Placental epithelial cell (primary cell): ENCODE data around the gene AQP7. TPM values are rescaled to one million over a fixed set of nuclear protein-coding genes. Genes with fewer than 3 reads are reported as not detected.

Experiments
- small RNA-seq: library from RNA; depleted of rRNA; stranded (forward); fragments of <200 nt; gene quantifications from one replicate; pipeline ENCODE3, GENCODE V24; 2012
- total RNA-seq: library from RNA; depleted of rRNA; stranded (reverse); fragments of >200 nt; gene quantifications from 2 replicates; pipeline ENCODE4 v1.2.3, GENCODE V29; 2012

The AQP7 gene
- total RNA-seq = not detected in 2 replicates

DNA sequence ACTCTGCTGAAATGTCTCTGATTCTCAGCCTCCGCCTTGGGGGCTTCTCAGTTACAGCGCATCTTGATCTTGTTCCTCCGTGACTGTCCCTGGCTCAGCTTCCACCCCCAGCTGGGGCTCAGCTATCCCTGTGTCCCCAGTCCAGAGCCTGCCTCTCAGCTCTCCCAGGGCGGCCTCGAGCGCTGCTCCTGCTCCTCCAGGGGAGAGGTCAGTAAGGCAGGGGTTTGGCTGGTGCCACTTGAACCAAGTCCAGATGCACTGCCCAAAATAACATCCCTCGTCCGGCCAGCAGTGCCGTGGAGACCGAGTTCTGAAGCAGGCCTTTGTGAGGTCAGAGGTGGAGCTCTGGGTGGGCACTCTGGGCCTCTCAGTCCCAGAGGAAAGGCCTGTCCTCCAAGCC, at the start of gene AQP7:
AQP7 (minus strand) TSS at position 198 of the 400 bp plus-strand sequence. CDS start 1,306 bp downstream, outside the sequence.

GRCh38 chr9:33446946-33447798, 44.8 kb upstream of the AQP7 start, which contains the start of gene AQP3:
AQP3 (minus strand) TSS chr9:33447593; CDS start chr9:33447530, 63 bp downstream.

Small RNAs within 50 kb of the gene (small RNA-seq; reads per million reads assigned to genes)
- not detected for gene AL356218.2
- gene RF00019 = not detected

Other genes with a start within 250 kb of the AQP7 start
- 50.6 and 88.9 TPM in 2 replicates for gene B4GALT1, start 235.2 kb downstream of the AQP7 start, total RNA-seq
- gene SPINK4, start 162.4 kb downstream of the AQP7 start, total RNA-seq = not detected in 2 replicates
- gene BAG1, start 137.9 kb downstream of the AQP7 start, total RNA-seq = 27.1 and 30.0 TPM in 2 replicates
- gene CHMP5, start 137.5 kb downstream of the AQP7 start, total RNA-seq = 58.5 and 64.8 TPM in 2 replicates
- 34.5 and 35.5 TPM in 2 replicates for gene NFX1, start 112.1 kb downstream of the AQP7 start, total RNA-seq
- 0.79 and 3.4 TPM in 2 replicates for gene AQP3, start 45.0 kb upstream of the AQP7 start, total RNA-seq
- 23.9 and 32.1 TPM in 2 replicates for gene NOL6, start 71.4 kb upstream of the AQP7 start, total RNA-seq
- 0.43 and 0.79 TPM in 2 replicates for gene ANKRD18B, start 121.7 kb upstream of the AQP7 start, total RNA-seq